GM18517 (cell line): Measurements from ENCODE around the gene ATG4A.

Experiments
- ATAC-seq: cut with Tn5 transposase; IDR thresholded peaks from one replicate; pipeline ENCODE4 v1.9.1; 2021; ENCODE audit warnings: mild to moderate bottlenecking, moderate library complexity; ENCODE audit not compliant: unreplicated experiment

The ATG4A gene

DNA sequence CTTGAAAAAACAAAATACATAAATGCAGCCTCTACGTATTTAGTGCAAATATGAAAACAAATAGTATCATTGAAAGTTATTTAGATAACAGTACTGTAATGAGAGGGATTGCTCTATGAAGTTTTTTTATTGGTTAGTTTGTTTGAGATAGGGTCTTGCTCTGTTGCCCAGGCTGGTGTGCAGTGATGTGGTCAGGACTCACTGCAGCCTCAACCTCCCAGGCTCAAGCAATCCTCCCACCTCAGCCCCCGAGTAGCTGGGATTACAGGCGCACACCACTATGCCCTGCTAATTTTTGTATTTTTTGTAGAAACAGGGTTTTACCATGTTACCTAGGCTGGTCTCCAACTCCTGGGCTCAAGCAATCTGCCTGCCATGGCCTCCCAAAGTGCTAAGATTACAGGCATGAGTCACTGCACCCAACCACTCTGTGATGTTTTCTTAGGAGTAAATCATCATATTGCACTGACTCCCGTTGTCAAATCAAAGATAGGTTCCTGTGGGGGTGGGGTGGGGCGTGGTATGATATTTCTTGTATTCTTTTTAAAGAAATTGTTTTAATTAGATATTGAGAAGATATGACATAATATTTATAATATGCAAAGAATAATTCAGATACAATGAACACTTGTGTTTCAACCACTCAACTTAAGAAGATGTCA lies 75.8 kb downstream of the ATG4A start:
- ATAC-seq: no peak

DNA sequence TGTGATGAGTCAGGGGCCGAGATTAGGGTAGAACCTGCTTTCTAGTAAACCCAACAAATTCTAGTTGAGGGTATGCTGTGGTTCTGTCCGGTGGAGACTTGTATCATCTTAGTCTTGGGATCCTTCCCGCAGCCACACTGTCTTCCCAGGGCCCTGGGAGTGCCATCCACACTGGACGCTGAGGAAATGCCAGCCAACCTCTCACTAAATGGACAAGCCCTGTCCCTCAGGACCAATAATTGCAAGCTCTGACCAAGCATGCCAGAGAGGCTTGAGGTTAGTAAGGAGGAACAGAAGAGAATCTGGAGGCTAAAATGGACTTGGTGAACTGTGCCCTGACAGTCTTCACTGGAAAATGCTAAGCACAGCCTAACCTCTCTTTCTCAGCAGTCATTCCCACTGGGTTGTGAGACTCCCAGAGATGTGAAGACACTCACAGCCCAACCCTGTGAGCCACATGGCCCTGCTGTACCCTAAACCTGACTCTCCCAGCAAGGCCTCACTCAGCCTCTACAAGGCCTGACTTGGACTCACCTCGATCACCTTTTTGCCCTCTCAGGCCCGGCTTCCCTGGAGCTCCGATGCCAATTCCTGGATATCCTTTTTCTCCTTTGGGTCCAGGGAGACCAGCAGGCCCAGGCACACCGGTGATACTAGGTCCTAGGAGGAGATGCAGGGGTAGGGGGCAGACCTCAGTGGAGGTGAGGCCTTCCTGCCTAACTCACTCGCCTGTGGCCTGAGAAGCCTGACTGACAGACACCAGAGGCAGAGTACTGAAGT lies 77.6 kb downstream of the ATG4A start:
- ATAC-seq: no peak

- no peak for ATAC-seq
Measured at GRCh38 chrX:108169768-108170167, 78.2 kb downstream of the ATG4A start.

DNA sequence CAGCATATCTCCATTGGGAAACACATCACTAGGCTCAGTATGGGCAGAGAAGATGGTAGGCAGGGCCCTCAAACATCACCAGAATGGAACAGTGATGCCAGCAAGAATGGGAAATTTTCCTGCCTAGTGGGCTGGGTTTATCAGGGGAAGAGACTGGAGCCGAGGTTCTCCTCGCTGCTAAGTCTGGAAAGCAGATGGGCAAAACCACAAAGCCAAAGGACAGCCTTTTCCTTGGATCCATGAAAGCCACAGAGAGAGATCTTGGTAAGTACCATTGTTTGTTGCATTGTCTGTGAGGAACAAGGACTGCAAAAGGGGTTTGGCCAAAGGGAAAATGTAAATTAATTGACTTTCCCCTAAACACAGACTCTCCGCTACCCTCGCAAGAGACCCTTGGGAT lies 80.1 kb downstream of the ATG4A start:
- no peak for ATAC-seq

DNA sequence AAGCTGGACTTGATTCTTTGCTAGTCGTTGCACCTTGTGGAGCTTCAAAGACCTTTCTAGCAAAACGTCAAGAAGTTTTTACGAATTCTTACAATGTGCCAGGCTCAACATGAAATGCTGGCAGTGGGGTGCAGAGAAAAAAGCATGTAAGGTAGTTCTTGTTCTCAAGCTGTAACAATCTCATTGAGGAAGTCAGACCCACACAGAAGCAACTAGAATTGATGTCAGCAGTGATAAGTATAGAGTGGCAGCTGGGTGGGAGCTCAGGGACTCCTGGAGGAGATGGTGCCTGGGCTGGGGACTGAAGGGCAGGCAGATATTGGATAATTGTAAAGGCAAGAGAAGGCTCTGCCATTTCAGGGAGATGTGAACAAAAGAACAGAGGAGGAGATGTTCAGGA lies 82.3 kb downstream of the ATG4A start:
- no peak for ATAC-seq

DNA sequence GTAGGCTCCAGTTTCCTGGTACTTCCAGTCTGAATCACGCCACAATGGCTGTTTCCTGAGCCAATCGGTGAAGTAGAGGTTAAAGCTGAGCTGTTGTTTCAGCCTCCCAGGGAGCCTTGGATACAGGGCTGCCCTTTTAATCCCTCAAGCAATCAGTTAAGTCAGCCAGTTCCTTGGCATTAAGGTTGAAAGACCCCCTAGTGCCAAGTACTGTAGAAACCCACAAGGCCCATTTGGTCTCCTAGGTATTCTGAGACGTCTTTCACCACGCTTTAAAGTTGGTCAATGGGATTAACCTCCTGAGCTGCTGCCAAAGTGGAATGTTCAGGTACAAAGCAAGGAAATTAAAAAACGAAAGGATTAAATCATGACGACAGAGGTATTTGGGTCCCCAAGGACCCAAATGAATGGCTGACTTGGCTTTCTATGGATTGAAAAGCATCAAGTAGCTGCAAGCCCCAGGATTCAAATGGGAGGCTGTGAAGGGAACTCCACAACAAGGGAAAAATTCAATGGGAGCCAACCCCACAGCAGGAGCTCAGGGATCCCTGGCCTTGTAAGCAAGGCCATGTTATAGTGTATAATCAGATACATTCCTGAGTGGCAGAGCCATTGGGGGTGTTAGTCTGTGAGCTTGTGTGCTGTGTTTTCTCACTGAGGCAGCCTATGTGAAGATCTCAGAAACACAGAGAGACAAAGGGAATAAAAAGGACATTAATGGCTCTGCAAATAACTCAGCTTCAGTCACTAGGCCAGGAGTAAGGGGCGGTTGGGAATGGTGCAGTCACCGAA lies 86.0 kb downstream of the ATG4A start:
- ATAC-seq: no peak

DNA sequence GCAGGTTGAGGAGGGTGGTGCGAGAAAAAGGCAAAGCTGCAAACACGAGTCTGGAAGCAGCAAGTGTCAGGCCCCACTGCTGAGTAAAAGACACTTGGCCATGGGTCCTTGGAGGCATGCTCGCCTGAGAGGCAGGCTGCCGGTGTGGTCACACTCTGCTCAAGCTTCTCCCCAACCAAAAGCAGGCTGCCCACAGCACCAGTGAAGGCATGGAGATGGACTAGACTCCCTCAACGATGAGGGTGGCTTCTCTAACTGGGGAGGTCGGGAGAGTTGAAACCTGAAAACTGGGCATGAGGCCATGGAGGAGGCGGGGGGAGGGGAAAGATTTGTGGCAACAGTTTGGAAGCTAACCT lies 86.5 kb downstream of the ATG4A start:
- ATAC-seq: no peak

DNA sequence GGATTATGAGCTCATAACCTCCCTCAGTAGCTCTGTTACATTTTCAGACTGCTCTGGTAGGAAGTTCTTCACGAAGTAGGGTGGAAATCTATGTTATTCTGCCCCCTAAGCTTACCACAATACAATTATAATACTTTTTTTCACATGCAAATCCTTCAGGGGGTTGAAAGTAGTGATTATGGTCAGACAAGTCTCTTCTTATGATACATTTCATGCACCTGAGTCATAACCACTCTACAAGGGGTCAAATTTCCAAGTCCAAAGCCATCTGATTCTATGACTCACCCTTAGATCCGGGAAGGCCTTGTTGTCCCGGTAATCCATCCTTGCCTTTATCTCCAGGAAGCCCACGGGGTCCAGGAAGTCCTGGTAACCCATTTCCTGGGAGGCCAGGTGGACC lies 95.2 kb downstream of the ATG4A start:
- ATAC-seq: no peak

GRCh38 chrX:108198420-108198819 lies 106.8 kb downstream of the ATG4A start:
- ATAC-seq: no peak

DNA sequence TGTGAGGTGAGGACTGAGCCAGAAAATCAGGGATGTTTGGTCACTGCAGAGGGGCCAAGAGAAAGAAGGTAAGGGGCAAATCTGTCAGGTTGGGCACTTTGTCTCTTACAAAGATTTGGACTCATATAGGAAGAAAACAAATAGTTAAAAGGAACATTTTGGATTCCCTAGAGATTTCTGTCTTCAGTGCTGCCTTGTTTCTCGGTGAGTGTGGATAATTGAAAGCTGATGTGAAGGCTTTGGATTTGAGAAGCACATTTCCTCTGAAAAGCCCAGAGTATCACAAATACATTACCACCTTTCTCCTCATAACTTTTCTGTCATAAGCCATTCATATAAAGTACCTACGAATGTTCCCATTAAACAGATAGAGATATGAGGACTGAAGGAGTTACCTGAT lies 107.5 kb downstream of the ATG4A start:
- no peak for ATAC-seq

- ATAC-seq: no peak
Measured at GRCh38 chrX:108199691-108200090, 108.1 kb downstream of the ATG4A start.

- ATAC-seq: no peak
Measured at GRCh38 chrX:108203540-108203939, 112.0 kb downstream of the ATG4A start.
